HEK293 (cell line): Measurements from ENCODE around the gene C1QB.

Experiments
- SALL2 ChIP-seq: fragments of 450-650 bp; formaldehyde crosslinking; IDR thresholded peaks from 2 replicates; pipeline ENCODE4 v1.5.0; 2017; ENCODE audit warnings: missing biosample characterization, mild to moderate bottlenecking, missing genetic modification characterization, borderline replicate concordance
- SETDB1 ChIP-seq: IDR thresholded peaks from one replicate; pipeline ENCODE4 v1.6.1; 2017; ENCODE audit warnings: mild to moderate bottlenecking, low read length, moderate library complexity, mixed read lengths; ENCODE audit not compliant: insufficient read length
- ZBTB8A ChIP-seq: fragments of 450-650 bp; formaldehyde crosslinking; IDR thresholded peaks from 2 replicates; pipeline ENCODE4 v1.5.1; 2016; ENCODE audit warnings: missing biosample characterization, missing genetic modification characterization
- ZNF433 ChIP-seq: fragments of 450-650 bp; formaldehyde crosslinking; IDR thresholded peaks from 2 replicates; pipeline ENCODE4 v1.5.1; 2016; ENCODE audit warnings: missing biosample characterization, missing genetic modification characterization, low read depth
- ZNF629 ChIP-seq: fragments of 450-650 bp; formaldehyde crosslinking; IDR thresholded peaks from 2 replicates; pipeline ENCODE4 v1.5.1; 2017; ENCODE audit warnings: missing biosample characterization, missing genetic modification characterization
- TF ChIP-seq, protein P1 (sequence below): fragments of 450-650 bp; formaldehyde crosslinking; IDR thresholded peaks from 2 replicates; pipeline ENCODE4 v1.5.1; 2016; ENCODE audit warnings: missing biosample characterization, missing genetic modification characterization

DNA sequence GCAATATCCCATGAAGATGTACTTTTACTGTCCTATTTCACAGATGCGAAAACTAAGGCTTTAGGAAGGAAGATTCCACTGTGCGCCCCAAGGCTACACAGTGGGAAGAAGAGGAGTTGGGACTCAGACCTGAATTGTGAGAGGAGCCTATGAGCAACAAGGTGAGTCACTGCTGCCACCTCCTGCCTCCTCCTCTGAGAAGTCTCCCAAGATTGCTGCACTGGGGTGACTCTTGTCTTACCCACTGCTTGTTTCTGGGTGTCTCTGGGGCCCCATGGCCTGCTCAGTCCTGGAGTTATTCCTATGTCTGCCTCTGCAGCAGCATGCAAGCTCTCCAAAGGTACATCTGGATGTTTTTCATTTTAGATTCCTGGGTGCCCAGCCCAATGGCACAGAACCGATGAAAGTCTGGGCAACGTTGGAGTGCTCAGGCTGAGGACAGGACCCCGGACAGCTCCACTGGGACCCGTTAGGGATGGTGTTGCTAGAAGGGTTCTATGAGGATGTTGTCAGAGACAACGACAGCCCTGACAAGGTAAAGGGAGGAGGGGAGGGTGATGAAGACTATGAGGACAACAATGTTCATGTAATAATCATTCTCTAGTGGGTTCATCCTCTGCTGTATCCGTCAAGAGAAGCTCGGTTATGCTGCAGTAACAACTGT is 27.6 kb upstream of the C1QB start:
- TF ChIP-seq, protein P1, sequence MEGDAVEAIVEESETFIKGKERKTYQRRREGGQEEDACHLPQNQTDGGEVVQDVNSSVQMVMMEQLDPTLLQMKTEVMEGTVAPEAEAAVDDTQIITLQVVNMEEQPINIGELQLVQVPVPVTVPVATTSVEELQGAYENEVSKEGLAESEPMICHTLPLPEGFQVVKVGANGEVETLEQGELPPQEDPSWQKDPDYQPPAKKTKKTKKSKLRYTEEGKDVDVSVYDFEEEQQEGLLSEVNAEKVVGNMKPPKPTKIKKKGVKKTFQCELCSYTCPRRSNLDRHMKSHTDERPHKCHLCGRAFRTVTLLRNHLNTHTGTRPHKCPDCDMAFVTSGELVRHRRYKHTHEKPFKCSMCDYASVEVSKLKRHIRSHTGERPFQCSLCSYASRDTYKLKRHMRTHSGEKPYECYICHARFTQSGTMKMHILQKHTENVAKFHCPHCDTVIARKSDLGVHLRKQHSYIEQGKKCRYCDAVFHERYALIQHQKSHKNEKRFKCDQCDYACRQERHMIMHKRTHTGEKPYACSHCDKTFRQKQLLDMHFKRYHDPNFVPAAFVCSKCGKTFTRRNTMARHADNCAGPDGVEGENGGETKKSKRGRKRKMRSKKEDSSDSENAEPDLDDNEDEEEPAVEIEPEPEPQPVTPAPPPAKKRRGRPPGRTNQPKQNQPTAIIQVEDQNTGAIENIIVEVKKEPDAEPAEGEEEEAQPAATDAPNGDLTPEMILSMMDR (tag by site-specific recombination): no peak
- no peak for TF ChIP-seq SALL2 (tag by site-specific recombination)
- no peak for TF ChIP-seq SETDB1
- TF ChIP-seq ZBTB8A (tag by site-specific recombination): no peak
- TF ChIP-seq ZNF629: no peak
- TF ChIP-seq ZNF433 (tag by site-specific recombination): no peak
